GM21737 (cell line): ENCODE measurements around the gene UBR2.
"Not testable (repeated sequence)": the region's sequence is repeated elsewhere in the genome, so short reads cannot be mapped to it uniquely, and the experiment has no call there.

Experiments
- ATAC-seq: cut with Tn5 transposase; IDR thresholded peaks from one replicate; pipeline ENCODE4 v1.9.1; 2021; ENCODE audit warnings: mild to moderate bottlenecking, moderate library complexity; ENCODE audit not compliant: unreplicated experiment

UBR2 gene

GRCh38 chr6:42616716-42617115 lies 52.9 kb downstream of the UBR2 start:
- no peak for ATAC-seq

GRCh38 chr6:42618105-42618504 lies 54.3 kb downstream of the UBR2 start:
- ATAC-seq, result no peak

GRCh38 chr6:42618686-42619085 lies 54.9 kb downstream of the UBR2 start:
- no peak for ATAC-seq

- ATAC-seq, result no peak
Observed at GRCh38 chr6:42619963-42620362, 56.1 kb downstream of the UBR2 start.

- ATAC-seq, result no peak
Observed at GRCh38 chr6:42624601-42625000, 60.8 kb downstream of the UBR2 start.

- ATAC-seq, result no peak
Observed at GRCh38 chr6:42627044-42627443, 63.2 kb downstream of the UBR2 start.

- no peak for ATAC-seq
Observed at GRCh38 chr6:42627674-42628073, 63.8 kb downstream of the UBR2 start.

GRCh38 chr6:42628604-42629003 lies 64.8 kb downstream of the UBR2 start:
- ATAC-seq, result no peak

GRCh38 chr6:42629845-42630244 lies 66.0 kb downstream of the UBR2 start:
- ATAC-seq, result no peak

GRCh38 chr6:42637681-42638080 lies 73.9 kb downstream of the UBR2 start:
- ATAC-seq, result no peak

- ATAC-seq, result no peak
Observed at GRCh38 chr6:42642794-42643193, 79.0 kb downstream of the UBR2 start.

- no peak for ATAC-seq
Observed at GRCh38 chr6:42644211-42644610, 80.4 kb downstream of the UBR2 start.

GRCh38 chr6:42652024-42652746 lies 88.4 kb downstream of the UBR2 start:
- no peak for ATAC-seq

GRCh38 chr6:42653851-42654250 lies 90.0 kb downstream of the UBR2 start:
- ATAC-seq, result no peak

GRCh38 chr6:42659806-42660205 lies 96.0 kb downstream of the UBR2 start:
- ATAC-seq, result no peak

- no peak for ATAC-seq
Observed at GRCh38 chr6:42661540-42662153, 97.8 kb downstream of the UBR2 start.

GRCh38 chr6:42664718-42665117 lies 100.9 kb downstream of the UBR2 start:
- no peak for ATAC-seq

GRCh38 chr6:42674368-42674767 lies 110.5 kb downstream of the UBR2 start:
- not testable (repeated sequence) for ATAC-seq

GRCh38 chr6:42674780-42675179 lies 111.0 kb downstream of the UBR2 start:
- ATAC-seq, result no peak

GRCh38 chr6:42679358-42679757 lies 115.5 kb downstream of the UBR2 start:
- ATAC-seq, result no peak

- no peak for ATAC-seq
Observed at GRCh38 chr6:42688281-42688680, 124.5 kb downstream of the UBR2 start.

- no peak for ATAC-seq
Observed at GRCh38 chr6:42689371-42689770, 125.5 kb downstream of the UBR2 start.
